K562 (cell line): ENCODE data around the gene PHF20. TPM values are rescaled to one million over a fixed set of nuclear protein-coding genes. Genes with fewer than 3 reads are reported as not detected.

Source experiments
- ARID3A ChIP-seq: IDR thresholded peaks from 2 replicates; pipeline ENCODE4 v1.6.1; 2012; ENCODE audit warnings: low read depth, low read length, improper control_type of control experiment, borderline replicate concordance
- CAMTA2 ChIP-seq: fragments of 250-450 bp; sonication (Bioruptor Pico); conservative IDR thresholded peaks from 2 replicates; pipeline ENCODE4 v1.5.1; 2022
- CBX3 ChIP-seq, 2 experiments: IDR thresholded peaks; 1 replicate in 1 of 2; 2 replicates in 1 of 2; pipeline ENCODE4 v1.6.1; 2012; ENCODE audit warnings: inconsistent platforms in 2 of 2, low read length in 2 of 2, borderline replicate concordance in 1 of 2, control low read depth in 1 of 2
- ESRRB ChIP-seq: fragments of 250-450 bp; sonication (Bioruptor Pico); IDR thresholded peaks from 2 replicates; pipeline ENCODE4 v1.5.0; 2020; ENCODE audit warnings: mild to moderate bottlenecking, moderate library complexity, borderline replicate concordance
- ETS2 ChIP-seq: IDR thresholded peaks from 2 replicates; pipeline ENCODE4 v1.6.1; 2016; ENCODE audit warnings: borderline replicate concordance, missing genetic modification characterization, mild to moderate bottlenecking, moderate library complexity, missing compliant biosample characterization; ENCODE audit not compliant: poor library complexity, severe bottlenecking
- HDAC6 ChIP-seq: IDR thresholded peaks from 2 replicates; pipeline ENCODE4 v1.6.1; 2012; ENCODE audit warnings: low read depth, mild to moderate bottlenecking, control low read depth, inconsistent platforms, low read length, moderate library complexity
- MAFK ChIP-seq: IDR thresholded peaks from 2 replicates; pipeline ENCODE4 v1.6.1; 2011; ENCODE audit warnings: low read length, improper control_type of control experiment
- MLX ChIP-seq, 2 experiments: fragments of 450-650 bp in 1 of 2; sonication (generic) in 1 of 2; formaldehyde crosslinking; conservative IDR thresholded peaks; 2 replicates each; pipeline versions ENCODE4 v1.4.0 to v1.8.1; 2020 to 2022; ENCODE audit warnings: mild to moderate bottlenecking in 1 of 2, missing genetic modification reagents in 1 of 2
- NCOA4 ChIP-seq: fragments of 450-650 bp; IDR thresholded peaks from 2 replicates; pipeline ENCODE4 v1.6.1; 2018; ENCODE audit warnings: mild to moderate bottlenecking; ENCODE audit not compliant: partially characterized antibody
- NRF1 ChIP-seq, 2 experiments: fragments of 450-650 bp; IDR thresholded peaks in 1 of 2; conservative IDR thresholded peaks in 1 of 2; 2 replicates each; pipeline ENCODE4 v1.6.1; 2014; ENCODE audit warnings: mild to moderate bottlenecking in 2 of 2
- RBBP5 ChIP-seq: fragments of 200-600 bp; sonication (generic); IDR thresholded peaks from 2 replicates; pipeline ENCODE4 v1.6.1; 2012; ENCODE audit warnings: borderline replicate concordance, mild to moderate bottlenecking, low read length, control low read depth, inconsistent platforms; ENCODE audit not compliant: insufficient read depth, poor library complexity, severe bottlenecking
- RBM39 ChIP-seq: fragments of 200-400 bp; formaldehyde crosslinking; optimal IDR thresholded peaks from 2 replicates; pipeline ENCODE3; 2018; ENCODE audit warnings: low read depth, low read length
- TARDBP ChIP-seq: fragments of 450-650 bp; IDR thresholded peaks from 2 replicates; pipeline ENCODE4 v1.6.1; 2016
- TEAD2 ChIP-seq: fragments of 450-650 bp; IDR thresholded peaks from 2 replicates; pipeline ENCODE4 v1.6.1; 2016; ENCODE audit warnings: missing genetic modification characterization, control low read depth, missing compliant biosample characterization
- ZNF140 ChIP-seq: fragments of 250-450 bp; sonication (Bioruptor Pico); IDR thresholded peaks from 2 replicates; pipeline ENCODE4 v1.8.0; 2021; ENCODE audit warnings: moderate library complexity, mild to moderate bottlenecking, inconsistent platforms
- ZNF174 ChIP-seq: fragments of 250-450 bp; sonication (Bioruptor Pico); IDR thresholded peaks from 2 replicates; pipeline ENCODE4 v1.4.0; 2020; ENCODE audit warnings: mild to moderate bottlenecking
- ZNF175 ChIP-seq: fragments of 200-800 bp; sonication (Bioruptor generic); IDR thresholded peaks from 2 replicates; pipeline ENCODE4 v1.6.1; 2016; ENCODE audit warnings: low read depth, mild to moderate bottlenecking, missing genetic modification characterization, missing compliant biosample characterization
- ZNF224 ChIP-seq: sonication (generic); formaldehyde crosslinking; IDR thresholded peaks from 2 replicates; pipeline ENCODE4 v1.8.0; 2022; ENCODE audit warnings: mild to moderate bottlenecking, missing genetic modification reagents
- ZNF253 ChIP-seq: fragments of 250-450 bp; sonication (Bioruptor Pico); conservative IDR thresholded peaks from 2 replicates; pipeline ENCODE4 v1.6.1; 2021; ENCODE audit warnings: mild to moderate bottlenecking
- ZNF263 ChIP-seq: sonication (generic); formaldehyde crosslinking; IDR thresholded peaks from 2 replicates; pipeline ENCODE4 v1.8.0; 2022; ENCODE audit warnings: mild to moderate bottlenecking, missing genetic modification reagents, borderline replicate concordance
- ZNF280A ChIP-seq: fragments of 450-650 bp; IDR thresholded peaks from 2 replicates; pipeline ENCODE4 v1.6.1; 2018; ENCODE audit warnings: mild to moderate bottlenecking, low read depth; ENCODE audit not compliant: partially characterized antibody
- ZNF589 ChIP-seq: fragments of 200-800 bp; sonication (Bioruptor generic); IDR thresholded peaks from 2 replicates; pipeline ENCODE4 v1.6.1; 2016; ENCODE audit warnings: low read depth, missing genetic modification characterization, missing compliant biosample characterization
- ZNF740 ChIP-seq, 3 experiments: fragments of 200-800 bp in 1 of 3; sonication (Bioruptor generic) in 1 of 3; sonication (generic) in 1 of 3; formaldehyde crosslinking in 1 of 3; IDR thresholded peaks; 2 replicates each; pipeline versions ENCODE4 v1.6.1 to v1.8.0; 2016 to 2022; ENCODE audit warnings: mild to moderate bottlenecking in 2 of 3, missing compliant biosample characterization in 2 of 3, missing genetic modification characterization in 2 of 3, missing genetic modification reagents in 1 of 3
- polyA plus RNA-seq, 8 experiments: library from polyadenylated mRNA; depleted of rRNA in 4 of 8; stranded (reverse) in 5 of 8; unstranded in 3 of 8; fragments of >200 nt; fragmentation: Nextera tagmentation in 2 of 8; fragmentation: Illumina TruSeq in 1 of 8; extraction: Ambion mirVana in 2 of 8; extraction: Trizol in 1 of 8; gene quantifications; 2 replicates each; pipeline versions ENCODE4 v1.2.1 to v1.2.3, GENCODE V29; 2011 to 2014; ENCODE audit warnings: inconsistent platforms in 1 of 8, missing spikeins in 1 of 8
- total RNA-seq, 7 experiments: library from RNA; depleted of rRNA in 6 of 7; stranded (reverse); fragments of >200 nt in 6 of 7; fragmentation: Illumina TruSeq in 2 of 7; extraction: Trizol in 2 of 7; gene quantifications; 2 replicates each; pipeline versions ENCODE4 v1.2.1 to v1.2.3, GENCODE V29; 2011 to 2021; ENCODE audit warnings: low replicate concordance in 1 of 7

The PHF20 gene
- total and polyA plus RNA-seq, 9 of the 15 experiments (the other 6 are each of a cell fraction or from before 2014, with no cell fraction given) = 49.9 to 196 (median 70.7) TPM

- TF ChIP-seq ARID3A = no peak
- TF ChIP-seq HDAC6 = no peak
- TF ChIP-seq MLX (CRISPR knock-in tag; conservative IDR thresholded peaks at IDR 0.05) = no peak
- no peak for TF ChIP-seq ZNF140
- no peak for TF ChIP-seq NCOA4
- no peak for TF ChIP-seq ZNF224 (CRISPR knock-in tag)
- no peak for TF ChIP-seq ZNF175
- TF ChIP-seq ZNF740 (CRISPR knock-in tag; IDR thresholded peaks at IDR 0.05) = no peak
- TF ChIP-seq ZNF740 (tag; IDR thresholded peaks at IDR 0.05) = no peak
- no peak for TF ChIP-seq RBBP5
- TF ChIP-seq ZNF263 (CRISPR knock-in tag) = peak; percentile 71
- TF ChIP-seq TEAD2 (tag) = no peak
- TF ChIP-seq ZNF280A = no peak
- no peak for TF ChIP-seq RBM39
- TF ChIP-seq TARDBP = no peak
- no peak for TF ChIP-seq CAMTA2 (CRISPR knock-in tag)
- TF ChIP-seq NRF1 (conservative IDR thresholded peaks at IDR 0.05 in 1 of 2, IDR thresholded peaks at IDR 0.05 in 1 of 2) = no peak
- peak; percentile 50 for TF ChIP-seq MAFK
- TF ChIP-seq ETS2 = no peak
- TF ChIP-seq ZNF253 (CRISPR knock-in tag) = no peak
- no peak for TF ChIP-seq ZNF174 (CRISPR knock-in tag)
- no peak for TF ChIP-seq CBX3 (IDR thresholded peaks at IDR 0.05; ENCODE audit: borderline replicate concordance in 1 of 2, low read length in 2 of 2)
- no peak for TF ChIP-seq ESRRB (CRISPR knock-in tag)
- 0 out of 2 replicates have a peak, but pooled peaks have one; percentile 70 for TF ChIP-seq ZNF589
Observed at GRCh38 chr20:35978041-35978513, 206.3 kb downstream of the PHF20 start (continued).
